ENCODE measurements around the gene SPECC1L. TPM values are rescaled to one million over a fixed set of nuclear protein-coding genes. Genes with fewer than 3 reads are reported as not detected.

The SPECC1L gene
- total and polyA plus RNA-seq, 10 of the 15 experiments (the other 5 are each of a cell fraction or from before 2014, with no cell fraction given): 1.9 to 40.6 (median 19.1) TPM

GRCh38 chr22:24416611-24417010 is 146.0 kb downstream of the SPECC1L start (continued):
- no peak for TF ChIP-seq SKIL (IDR thresholded peaks at IDR 0.05; ENCODE audit: low read depth, poor library complexity, severe bottlenecking)
- no peak for TF ChIP-seq PML (IDR thresholded peaks at IDR 0.05; ENCODE audit: low read length)
- no peak for TF ChIP-seq NFIC (IDR thresholded peaks at IDR 0.05; ENCODE audit: low read depth, low read length)

- SMC1A ChIA-PET (ENCODE audit: uncharacterized antibody, unreplicated experiment): interaction anchor here (0.6 to 1.8 kb wide), 4 partner anchors 14 to 104 kb away, joined by 3 to 4 read pairs (median 3); no protein-coding TSS in a partner anchor
- CTCF ChIA-PET: interaction anchor here (1.1 kb wide), 1 partner anchor 18 kb away, joined by 3 read pairs; no protein-coding TSS in a partner anchor
- Histone ChIP-seq H3K79me2 (ENCODE audit: control insufficient read depth, insufficient read depth, low read length) (no peaks in the 10 kb centered on the region), H3K9me3 (replicated peaks; ENCODE audit: control insufficient read depth, insufficient read depth, low read length) (no peaks in the 10 kb centered on the region), H2AFZ (ENCODE audit: control insufficient read depth, low read depth, low read length) (no peak overlapping the region), H4K20me1 (ENCODE audit: control insufficient read depth, insufficient read depth) (no peaks in the 10 kb centered on the region), H3K27me3 (replicated peaks in 1 of 2; ENCODE audit: control insufficient read depth in 2 of 2, insufficient read depth in 2 of 2, low read length in 1 of 2) (no peaks in the 10 kb centered on the region), H3K4me2 (ENCODE audit: control insufficient read depth, insufficient read depth) (no peak overlapping the region), H3K9ac (ENCODE audit: control insufficient read depth, insufficient read depth, low read length) (no peak overlapping the region), H3K4me3 (no peak overlapping the region), H3K27ac (ENCODE audit: control insufficient read depth, insufficient read depth) (no peak overlapping the region), H3K36me3 (ENCODE audit: control insufficient read depth in 2 of 2, insufficient read depth in 2 of 2, low read length in 1 of 2) (peaks cover 0 to 13% of the 10 kb centered on the region in 2 experiments; a peak in 3 of 4 replicates), H3K4me1 (ENCODE audit: control insufficient read depth, insufficient read depth, low read length) (no peaks in the 10 kb centered on the region)
- BruUV-seq (replicated peaks): no TSS peak
- WGBS (ENCODE audit: insufficient coverage, insufficient replicate concordance, low lambda C conversion rate, missing lambda C conversion rate): 75% methylated on average over 7 of the region's 7 CpGs
- no peak for FAIRE-seq
- RAD21 ChIA-PET (ENCODE audit: unreplicated experiment): no interaction called here
- in situ Hi-C loops (cut with MboI) (no loop called here), intact Hi-C loops (cut with micrococcal nuclease; ENCODE audit: unreplicated experiment) (no loop called here)
- no peak for DNase-seq (ENCODE audit: low read depth, low spot score)
- ATAC-seq: no peak
- POLR2A ChIA-PET: interaction anchor here (1.0 kb wide), 1 partner anchor 85 kb away, joined by 3 read pairs; no protein-coding TSS in a partner anchor
- no peak for TF ChIP-seq POLR2AphosphoS2 (IDR thresholded peaks at IDR 0.05; ENCODE audit: low read depth, low read length)
- no peak for TF ChIP-seq IKZF1 (conservative IDR thresholded peaks at IDR 0.05)
- TF ChIP-seq EP300 (IDR thresholded peaks at IDR 0.05; ENCODE audit: borderline replicate concordance in 1 of 2, control insufficient read depth in 1 of 2, low read depth in 2 of 2, low read length in 2 of 2): no peak
- no peak for TF ChIP-seq SMAD1 (IDR thresholded peaks at IDR 0.05; ENCODE audit: low read depth, partially characterized antibody)
- TF ChIP-seq PKNOX1 (IDR thresholded peaks at IDR 0.05): no peak
- TF ChIP-seq NKRF (conservative IDR thresholded peaks at IDR 0.05): no peak
- TF ChIP-seq HDAC6 (IDR thresholded peaks at IDR 0.05; ENCODE audit: unreplicated experiment): no peak
- no peak for TF ChIP-seq CHD2 (IDR thresholded peaks at IDR 0.05; ENCODE audit: borderline replicate concordance, low read depth, low read length)
- TF ChIP-seq SMAD5 (IDR thresholded peaks at IDR 0.05; ENCODE audit: low read depth): no peak
- TF ChIP-seq RUNX3 (IDR thresholded peaks at IDR 0.05; ENCODE audit: low read length): no peak
- no peak for TF ChIP-seq WRNIP1 (IDR thresholded peaks at IDR 0.05; ENCODE audit: borderline replicate concordance, low read depth, low read length)
- no peak for TF ChIP-seq MEF2A (IDR thresholded peaks at IDR 0.05; ENCODE audit: insufficient read depth, low read depth, low read length)
- no peak for TF ChIP-seq NFYB (IDR thresholded peaks at IDR 0.05; ENCODE audit: insufficient read depth, low read depth, low read length)
- TF ChIP-seq EGR1 (IDR thresholded peaks at IDR 0.05; ENCODE audit: borderline replicate concordance in 1 of 2, low read depth in 2 of 2, low read length in 2 of 2): no peak
- no peak for TF ChIP-seq RELA (IDR thresholded peaks at IDR 0.05; ENCODE audit: borderline replicate concordance, partially characterized antibody)
These were observed 146.6 kb downstream of the SPECC1L start for GRCh38 chr22:24417200-24417599.
